ENCODE data around the gene KLHL7. TPM values are rescaled to one million over a fixed set of nuclear protein-coding genes. Genes with fewer than 3 reads are reported as not detected.
A peak's percentile ranks its signal among the peaks of the same experiment; 100 is the strongest.

Gene KLHL7
- total RNA-seq, 1 donor from 2014 or later = 16.4 TPM

- Histone ChIP-seq H3K9me3 (no peaks in the 10 kb centered on the region), H3K4me1 (no peaks in the 10 kb centered on the region), H3K36me3 (no peaks in the 10 kb centered on the region), H3K27ac (no peak overlapping the region), H3K27me3 (no peaks in the 10 kb centered on the region), H3K4me3 (no peak overlapping the region)
- no peak for TF ChIP-seq CTCF (IDR thresholded peaks at IDR 0.05)
- ATAC-seq = no peak
- no peak for DNase-seq
- intact Hi-C loops (cut with DNase I) = no loop called here
Measured at GRCh38 chr7:23212841-23213240, 107.3 kb downstream of the KLHL7 start.

- no peak for DNase-seq
- Histone ChIP-seq H3K4me1 (no peaks in the 10 kb centered on the region), H3K27me3 (no peaks in the 10 kb centered on the region), H3K36me3 (no peaks in the 10 kb centered on the region), H3K9me3 (no peaks in the 10 kb centered on the region), H3K4me3 (no peak overlapping the region), H3K27ac (no peak overlapping the region)
- ATAC-seq = no peak
- intact Hi-C loops (cut with DNase I) = no loop called here
- no peak for TF ChIP-seq CTCF (IDR thresholded peaks at IDR 0.05)
Measured at GRCh38 chr7:23213755-23214154, 108.2 kb downstream of the KLHL7 start.

GRCh38 chr7:23214423-23214822, 108.8 kb downstream of the KLHL7 start:
- no peak overlapping the region for H3K4me3 ChIP-seq
- ATAC-seq (no peak), DNase-seq (no peak)
- H3K4me1 ChIP-seq = no peaks in the 10 kb centered on the region
- H3K9me3 ChIP-seq = no peaks in the 10 kb centered on the region
- intact Hi-C loops (cut with DNase I) = no loop called here
- H3K27me3 ChIP-seq = no peaks in the 10 kb centered on the region
- H3K27ac ChIP-seq = no peak overlapping the region
- H3K36me3 ChIP-seq = no peaks in the 10 kb centered on the region
- no peak for TF ChIP-seq CTCF (IDR thresholded peaks at IDR 0.05)

GRCh38 chr7:23214938-23215337, 109.4 kb downstream of the KLHL7 start:
- Histone ChIP-seq H3K36me3 (no peaks in the 10 kb centered on the region), H3K9me3 (no peaks in the 10 kb centered on the region), H3K27me3 (no peaks in the 10 kb centered on the region), H3K27ac (no peak overlapping the region), H3K4me1 (no peaks in the 10 kb centered on the region), H3K4me3 (no peak overlapping the region)
- intact Hi-C loops (cut with DNase I) = no loop called here
- no peak for TF ChIP-seq CTCF (IDR thresholded peaks at IDR 0.05)
- DNase-seq (no peak), ATAC-seq (no peak)

- peak; percentile 88 for ATAC-seq
Measured at GRCh38 chr7:23216021-23216420, 110.4 kb downstream of the KLHL7 start.

More at GRCh38 chr7:23216021-23216420, 110.4 kb downstream of the KLHL7 start:
- peak overlapping the region; percentile 24 for H3K27ac ChIP-seq
- H3K27me3 ChIP-seq = no peaks in the 10 kb centered on the region
- H3K9me3 ChIP-seq = no peaks in the 10 kb centered on the region
- TF ChIP-seq CTCF (IDR thresholded peaks at IDR 0.05) = no peak
- DNase-seq = peak; percentile 77
- intact Hi-C loops (cut with DNase I) = no loop called here
- no peaks in the 10 kb centered on the region for H3K4me1 ChIP-seq
- H3K36me3 ChIP-seq = no peaks in the 10 kb centered on the region
- H3K4me3 ChIP-seq = no peak overlapping the region
